Jurkat, Clone E6-1 (cell line): ENCODE measurements around the gene PAN3.
"Not testable (repeated sequence)": the region's sequence is repeated elsewhere in the genome, so short reads cannot be mapped to it uniquely, and the experiment has no call there.

Experiments used
- DNase-seq: peaks from one replicate; pipeline ENCODE4 v3.0.0-alpha.2; 2011; ENCODE audit warnings: low read depth, low spot score
- H3K4me3 ChIP-seq: 2 replicates; pipeline ENCODE4 v1.5.1; 2011; ENCODE audit warnings: mild to moderate bottlenecking, low read length, control low read depth, moderate library complexity

Gene PAN3

DNA sequence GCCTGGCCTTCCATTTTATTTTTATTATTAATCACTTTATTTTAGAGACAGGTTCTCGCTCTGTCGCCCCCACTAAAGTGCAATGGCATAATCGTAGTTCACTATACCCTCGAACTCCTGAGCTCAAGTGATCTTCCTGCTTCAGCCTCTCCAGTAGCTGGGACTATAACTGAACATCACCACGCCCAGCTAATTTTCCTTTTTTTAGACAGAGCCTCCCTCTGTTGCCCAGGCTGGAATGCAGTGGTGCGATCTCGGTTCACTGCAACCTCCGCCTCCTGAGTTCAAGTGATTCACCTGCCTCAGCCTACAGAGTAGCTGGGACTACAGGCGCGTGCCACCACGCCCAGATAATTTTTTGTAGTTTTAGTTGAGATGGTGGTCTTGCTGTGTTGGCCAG lies 6.7 kb upstream of the PAN3 start:
- DNase-seq = no peak
- H3K4me3 ChIP-seq = no peak overlapping the region

DNA sequence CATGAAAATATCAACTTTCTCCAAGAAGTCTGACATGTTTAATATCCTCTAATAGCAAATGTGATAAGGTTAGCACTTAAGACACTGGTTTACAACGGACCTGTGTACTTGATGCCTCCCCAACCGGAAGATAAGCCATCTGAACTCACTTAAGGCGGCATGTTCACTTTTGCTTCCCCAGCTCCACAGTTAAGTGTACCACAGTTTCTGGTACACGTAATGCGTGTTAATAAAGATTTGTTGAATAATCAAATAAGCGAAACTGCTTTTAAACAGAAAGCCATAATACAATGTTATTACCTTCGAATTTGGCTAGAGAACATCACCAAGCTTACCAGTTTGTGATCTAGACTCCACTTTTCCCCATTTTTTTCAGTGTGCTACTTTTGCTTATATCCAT lies 1.4 kb upstream of the PAN3 start:
- H3K4me3 ChIP-seq = peak overlapping the region; percentile 97
- DNase-seq = peak; percentile 44

DNA sequence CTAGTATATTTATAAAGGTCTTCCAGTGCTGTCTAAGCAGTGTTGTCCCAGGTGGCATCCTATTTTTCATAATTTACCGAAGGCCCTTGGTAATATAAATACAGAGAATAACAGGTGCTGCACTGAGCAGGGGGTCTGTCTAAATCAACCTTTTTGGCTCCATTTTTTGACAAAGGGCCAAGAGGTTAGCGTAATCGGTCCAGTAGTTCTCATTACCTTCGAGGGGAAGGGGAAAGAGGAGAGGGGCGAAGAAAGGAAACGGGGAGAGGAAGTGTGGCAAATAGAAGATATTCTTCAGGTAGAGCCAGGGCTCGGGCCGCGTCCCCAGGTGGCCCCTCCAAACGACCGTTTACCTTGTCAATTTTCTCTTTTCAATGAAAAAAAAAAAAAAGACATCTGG lies 749 bp upstream of the PAN3 start:
- H3K4me3 ChIP-seq = peak overlapping the region; percentile 97
- DNase-seq = no peak

DNA sequence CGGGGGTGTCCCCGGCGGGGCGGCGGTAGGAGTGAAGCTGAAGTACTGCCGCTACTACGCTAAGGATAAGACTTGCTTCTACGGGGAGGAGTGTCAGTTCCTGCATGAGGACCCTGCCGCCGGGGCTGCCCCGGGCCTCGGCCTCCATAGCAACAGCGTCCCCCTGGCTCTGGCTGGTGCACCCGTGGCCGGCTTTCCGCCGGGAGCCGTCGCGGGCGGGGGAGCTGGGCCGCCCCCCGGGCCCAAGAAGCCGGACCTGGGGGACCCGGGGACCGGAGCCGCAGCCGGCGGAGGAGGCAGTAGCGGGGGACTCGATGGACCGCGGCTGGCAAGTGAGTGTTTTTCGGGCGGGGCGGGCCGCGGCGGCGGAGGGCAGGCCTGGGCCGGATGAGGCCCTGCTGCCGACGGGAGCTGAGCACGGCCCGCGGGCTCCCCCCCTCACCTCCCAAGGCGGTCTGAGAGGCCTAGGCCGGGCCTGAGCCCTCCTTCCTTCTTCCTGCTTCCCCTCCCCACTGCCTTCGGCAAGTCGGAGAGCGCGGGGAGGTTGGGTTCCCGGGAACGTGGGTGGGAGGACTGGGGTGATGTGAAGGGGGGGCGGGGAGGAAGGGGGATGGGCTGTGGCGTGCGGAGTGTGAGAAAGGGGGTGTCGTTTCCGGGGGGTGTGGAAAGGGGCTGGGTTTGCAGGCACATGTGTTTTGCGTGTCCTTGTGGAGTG lies 568 bp downstream of the PAN3 start:
- peak overlapping the region; percentile 97 for H3K4me3 ChIP-seq
- peak; percentile 95 for DNase-seq

DNA sequence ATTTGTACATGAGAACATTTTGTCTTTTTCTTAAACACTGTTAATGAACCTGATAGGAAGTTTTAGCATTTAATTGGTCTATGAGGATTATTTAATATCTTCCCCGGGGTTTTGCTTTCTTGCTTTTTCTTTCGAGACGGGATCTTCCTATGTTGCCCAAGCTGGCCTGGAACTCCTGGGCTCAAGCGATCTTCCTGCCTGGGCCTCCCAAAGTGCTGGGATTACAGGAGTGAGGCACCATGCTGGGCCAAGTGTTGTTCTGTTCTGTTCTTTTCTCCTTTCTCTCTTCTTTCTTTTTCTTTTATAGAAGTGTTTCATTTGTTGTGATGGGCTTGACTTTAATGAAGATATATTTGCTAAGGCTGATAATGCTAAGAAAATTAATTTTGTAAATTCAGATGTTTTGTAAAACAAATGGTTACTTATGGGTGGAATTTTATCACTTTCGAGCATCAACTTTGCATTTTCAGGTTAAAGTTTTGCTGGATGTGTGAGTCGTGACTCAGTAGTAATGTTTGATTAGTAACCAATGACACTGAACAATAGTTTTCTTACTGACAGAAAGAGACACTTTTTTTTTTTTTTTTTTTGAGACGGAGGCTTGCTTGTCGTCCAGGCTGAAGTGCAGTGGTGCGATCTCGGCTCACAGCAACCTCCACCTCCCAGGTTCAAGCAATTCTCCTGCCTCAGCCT lies 2.2 kb downstream of the PAN3 start:
- peak overlapping the region; percentile 97 for H3K4me3 ChIP-seq
- DNase-seq = no peak

DNA sequence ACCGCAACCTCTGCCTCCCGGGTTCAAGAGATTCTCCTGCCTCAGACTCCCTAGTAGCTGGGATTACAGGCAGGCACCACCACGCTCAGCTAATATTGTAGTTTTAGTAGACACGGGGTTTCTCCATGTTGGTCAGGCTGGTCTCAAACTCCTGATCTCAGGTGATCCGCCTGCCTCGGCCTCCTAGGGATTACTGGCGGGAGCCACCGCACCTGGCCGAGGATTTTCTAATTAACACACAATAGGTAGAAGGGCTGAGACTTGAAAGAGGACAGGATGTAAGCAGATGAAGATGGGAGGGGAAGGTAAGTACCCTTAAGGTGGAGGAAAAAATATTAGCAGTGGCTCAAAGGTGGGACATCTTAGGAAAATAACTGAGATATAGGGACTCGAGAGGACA lies 3.2 kb downstream of the PAN3 start:
- not testable (repeated sequence) for H3K4me3 ChIP-seq, DNase-seq

DNA sequence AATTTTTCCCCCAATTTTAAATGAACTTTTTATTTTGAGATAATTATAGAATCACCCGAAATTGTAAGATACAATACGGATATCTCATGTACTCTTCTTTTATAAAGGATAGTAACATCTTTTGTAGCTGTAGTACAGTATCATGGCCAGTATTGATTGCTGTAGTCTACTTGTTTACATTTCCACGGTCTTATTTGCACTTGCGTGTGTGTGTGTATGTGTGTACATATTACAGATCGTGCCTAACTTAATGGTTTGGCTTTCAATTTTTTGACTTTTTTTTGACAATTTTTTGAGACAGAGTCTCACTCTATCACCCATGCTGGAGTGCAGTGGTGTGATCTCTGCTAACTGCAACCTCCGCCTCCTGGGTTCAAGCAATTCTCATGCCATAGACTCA lies 6.7 kb downstream of the PAN3 start:
- no peak for DNase-seq
- H3K4me3 ChIP-seq = no peak overlapping the region

DNA sequence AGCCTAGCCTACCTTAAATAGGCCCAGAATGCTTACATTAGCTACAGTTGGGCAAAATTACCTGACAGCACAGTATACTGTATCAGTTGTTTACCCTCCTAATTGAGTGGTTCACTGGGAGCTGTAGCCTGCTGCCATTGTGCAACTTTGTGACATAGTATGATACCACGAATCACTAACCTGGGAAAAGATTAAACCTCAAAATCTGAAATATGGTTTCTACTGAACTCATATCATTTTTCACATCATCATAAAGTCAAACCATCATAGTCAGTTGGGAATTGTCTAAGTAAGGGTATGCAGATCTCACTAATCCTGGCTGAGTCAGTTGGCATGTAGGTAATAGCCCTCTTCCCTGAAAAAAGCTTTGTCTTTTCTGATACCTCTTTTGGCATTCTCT lies 9.2 kb downstream of the PAN3 start:
- no peak overlapping the region for H3K4me3 ChIP-seq
- no peak for DNase-seq

DNA sequence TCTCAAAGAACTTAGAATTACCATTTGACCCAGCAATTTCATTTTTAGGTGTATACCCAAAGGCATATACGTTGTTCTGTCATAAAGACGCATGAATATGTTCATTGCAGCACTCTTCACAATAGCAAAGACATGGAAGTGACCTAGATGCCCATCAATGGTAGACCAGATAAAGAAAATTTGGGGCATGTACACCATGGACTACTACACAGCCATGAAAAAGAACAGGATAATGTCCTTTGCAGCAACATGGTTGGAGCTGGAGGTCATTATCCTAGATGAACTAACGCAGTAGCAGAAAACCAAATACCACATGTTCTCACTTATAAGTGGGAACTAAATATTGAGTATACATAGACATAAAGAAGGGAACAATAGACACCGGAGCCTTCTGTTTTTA lies 20.7 kb downstream of the PAN3 start:
- no peak for DNase-seq
- H3K4me3 ChIP-seq = no peak overlapping the region

DNA sequence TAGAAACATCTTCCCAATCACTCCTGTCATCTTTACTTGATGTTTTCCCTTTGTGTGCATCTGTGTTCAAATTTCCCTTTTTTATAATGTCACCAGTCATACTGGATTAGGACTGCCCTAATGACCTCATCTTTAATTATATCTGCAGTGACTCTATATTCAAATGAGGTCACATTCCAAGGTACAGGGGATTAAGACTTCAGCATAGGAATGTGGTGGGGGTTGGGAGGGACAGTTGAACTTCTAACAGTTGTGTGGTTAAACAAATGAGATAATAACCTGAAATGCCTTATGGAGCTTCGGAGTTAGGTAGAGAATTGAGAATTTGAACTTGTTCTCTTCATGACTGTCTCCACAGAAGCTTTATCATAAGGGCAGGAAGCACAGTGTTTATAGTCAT lies 23.0 kb downstream of the PAN3 start:
- DNase-seq = no peak
- H3K4me3 ChIP-seq = no peak overlapping the region

DNA sequence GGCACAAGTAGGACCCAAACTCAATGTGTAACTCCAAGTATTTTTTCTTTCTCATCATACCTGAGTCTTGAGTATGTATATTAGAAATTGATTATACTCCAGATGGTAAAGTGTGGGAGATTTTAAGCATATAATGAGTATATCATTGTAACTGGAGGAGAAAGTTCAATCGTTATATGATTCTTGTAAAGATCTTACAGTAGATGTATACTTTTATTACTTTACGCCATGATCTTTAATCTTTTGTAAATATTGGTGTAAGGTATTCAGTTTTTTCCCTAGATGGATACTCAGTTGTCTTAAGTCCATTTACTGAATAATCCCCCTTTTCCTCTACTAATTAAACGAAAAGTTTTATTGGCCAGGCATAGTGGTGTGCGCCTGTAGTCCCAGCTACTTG lies 25.2 kb downstream of the PAN3 start:
- DNase-seq = no peak
- no peak overlapping the region for H3K4me3 ChIP-seq

DNA sequence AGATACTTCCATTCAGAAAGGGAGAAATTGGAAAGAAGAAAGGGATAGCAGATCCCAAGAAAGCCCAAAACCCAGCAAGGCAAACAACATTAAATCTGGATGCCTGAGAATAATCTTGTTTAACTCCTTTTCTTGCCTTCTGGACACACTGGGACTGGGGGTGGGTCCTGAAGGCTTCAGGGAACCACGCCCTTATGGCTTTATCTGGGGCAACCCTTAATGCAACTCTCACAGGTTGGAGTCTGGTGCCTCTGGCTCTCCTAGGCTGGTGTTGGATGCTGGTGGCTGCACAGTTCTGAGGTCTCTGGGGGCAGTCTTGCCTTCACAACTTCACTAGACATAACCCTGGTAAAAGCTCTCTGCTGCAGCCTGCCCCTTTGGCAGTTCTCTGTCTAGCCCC lies 27.9 kb downstream of the PAN3 start:
- no peak overlapping the region for H3K4me3 ChIP-seq
- DNase-seq = no peak

DNA sequence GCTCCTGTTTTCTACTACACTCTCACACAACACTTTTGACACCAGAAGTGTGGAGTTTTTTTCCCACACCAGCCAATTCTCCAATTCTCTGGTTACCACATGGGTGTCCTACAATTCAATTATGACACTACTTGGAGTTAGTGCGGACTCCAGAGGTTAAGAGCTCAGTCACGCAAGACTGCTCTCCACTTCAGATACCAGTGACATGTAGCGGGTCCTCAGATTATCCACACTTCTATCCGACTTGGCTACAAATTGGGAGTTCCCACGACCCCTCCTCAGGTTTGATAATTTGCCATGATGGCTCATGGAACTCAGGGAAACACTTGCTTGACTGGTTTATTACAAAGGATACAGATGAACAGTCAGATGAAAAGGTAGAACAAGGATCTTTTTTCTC lies 32.9 kb downstream of the PAN3 start:
- no peak for DNase-seq
- no peak overlapping the region for H3K4me3 ChIP-seq

DNA sequence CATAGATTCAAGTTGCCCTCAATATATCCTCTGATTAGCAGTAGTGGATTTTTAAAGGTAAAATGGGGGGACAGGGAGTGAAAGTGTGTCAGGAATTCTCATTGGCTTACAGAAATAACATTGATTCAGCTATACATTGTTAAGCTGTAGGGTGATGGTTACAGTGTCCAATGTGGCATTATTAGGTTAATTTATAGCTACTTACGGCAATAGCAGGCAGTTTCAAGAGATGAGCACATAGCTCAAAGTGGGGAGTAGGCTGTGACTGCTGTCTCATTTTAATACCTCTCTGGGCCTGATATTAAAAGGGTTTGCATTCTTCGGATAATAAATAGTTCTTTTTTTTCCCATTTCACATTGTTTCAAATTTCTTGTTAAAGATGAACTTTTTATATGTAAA lies 34.6 kb downstream of the PAN3 start:
- no peak for DNase-seq
- H3K4me3 ChIP-seq = no peak overlapping the region

DNA sequence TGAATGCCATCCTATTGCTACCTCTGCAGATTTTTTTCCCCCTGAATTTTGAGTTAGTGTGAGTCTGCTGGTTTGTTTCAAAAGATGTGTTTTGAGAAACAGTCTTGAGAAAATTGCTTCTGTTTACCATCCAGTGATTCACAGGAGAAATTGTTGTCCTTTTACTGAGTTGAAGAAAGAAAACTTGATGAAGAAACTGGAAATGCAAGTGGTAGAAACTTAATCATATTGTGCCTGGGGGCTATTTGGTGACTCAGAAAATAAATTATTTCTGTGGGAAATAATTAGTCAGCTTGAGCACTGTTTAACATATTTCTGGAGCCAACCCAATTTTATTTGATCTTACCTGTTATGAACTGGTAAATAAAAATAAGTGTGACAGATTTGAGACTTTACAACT lies 35.4 kb downstream of the PAN3 start:
- H3K4me3 ChIP-seq = no peak overlapping the region
- no peak for DNase-seq

DNA sequence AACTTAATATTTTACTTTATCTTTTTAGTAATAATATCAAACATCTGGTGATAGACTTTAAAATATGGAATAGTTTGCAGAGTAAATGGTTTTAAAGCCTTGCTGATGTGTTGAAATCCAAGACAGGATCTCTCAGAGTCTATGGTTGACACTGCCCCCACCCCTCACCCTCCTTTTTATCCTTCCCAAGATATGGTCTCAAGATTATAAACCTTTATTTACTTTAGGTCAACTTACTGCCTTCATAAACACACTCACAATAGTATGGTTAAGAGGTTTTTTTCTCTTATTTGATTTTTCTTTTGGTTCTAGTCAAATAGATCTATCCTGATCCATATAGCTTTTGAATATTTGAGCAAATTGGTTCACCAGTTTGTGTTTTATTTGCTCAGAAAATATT lies 39.0 kb downstream of the PAN3 start:
- DNase-seq = no peak
- H3K4me3 ChIP-seq = no peak overlapping the region

DNA sequence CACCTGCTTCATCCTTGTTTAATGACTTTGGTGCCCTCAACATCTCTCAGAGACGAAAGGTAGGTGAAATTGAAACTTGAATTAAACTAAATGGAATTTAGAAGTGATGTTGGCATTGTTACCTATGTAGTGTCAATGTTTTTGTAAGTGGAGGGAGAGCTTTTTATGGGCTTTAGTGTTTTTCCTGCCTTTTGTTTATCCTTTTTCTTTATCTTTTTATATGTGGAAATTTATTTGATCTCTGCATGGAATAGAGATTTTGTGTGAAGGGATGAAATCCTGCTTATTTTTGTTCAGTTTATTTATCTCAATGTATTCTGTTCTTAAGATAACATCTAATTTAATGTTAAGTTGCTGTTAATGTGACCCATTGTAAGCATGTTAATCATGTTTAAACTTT lies 39.5 kb downstream of the PAN3 start:
- DNase-seq = no peak
- no peak overlapping the region for H3K4me3 ChIP-seq

DNA sequence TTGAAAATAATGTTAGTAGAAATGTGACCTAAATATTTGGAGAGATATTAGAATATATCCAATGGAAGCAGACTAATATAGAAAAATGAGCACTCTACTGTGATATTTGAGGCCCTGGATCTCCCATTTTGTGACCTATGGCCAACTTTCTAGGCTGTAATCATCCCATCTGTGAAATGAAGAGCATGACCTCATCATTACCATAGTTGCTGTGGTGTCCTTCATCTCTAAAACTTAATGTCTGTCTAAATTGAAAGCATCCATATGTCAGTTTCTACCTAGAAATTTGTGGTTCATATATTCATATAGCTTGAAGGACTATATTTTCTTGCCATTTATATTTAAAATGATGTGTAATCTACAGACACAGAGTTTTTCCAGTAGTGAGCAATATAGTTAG lies 41.6 kb downstream of the PAN3 start:
- no peak for DNase-seq
- H3K4me3 ChIP-seq = no peak overlapping the region

DNA sequence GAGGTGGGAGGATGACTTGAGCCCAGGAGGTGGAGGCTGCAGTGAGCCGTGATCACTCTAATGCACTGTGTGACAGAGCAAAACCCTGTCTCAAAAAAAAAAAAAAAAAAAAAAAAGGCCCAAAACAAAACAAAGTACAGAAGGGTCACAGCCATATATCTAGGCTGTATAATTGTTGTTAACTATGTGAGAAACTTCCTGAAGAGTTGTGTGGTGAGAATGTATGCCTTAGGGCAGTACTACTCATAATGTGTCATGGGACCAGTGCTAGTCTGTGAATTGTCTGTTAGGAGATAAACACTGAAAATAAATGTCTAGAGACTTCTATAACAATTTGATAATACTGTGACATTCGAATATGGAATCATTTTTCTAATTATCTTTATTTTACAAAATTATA lies 43.1 kb downstream of the PAN3 start:
- no peak overlapping the region for H3K4me3 ChIP-seq
- DNase-seq = no peak

DNA sequence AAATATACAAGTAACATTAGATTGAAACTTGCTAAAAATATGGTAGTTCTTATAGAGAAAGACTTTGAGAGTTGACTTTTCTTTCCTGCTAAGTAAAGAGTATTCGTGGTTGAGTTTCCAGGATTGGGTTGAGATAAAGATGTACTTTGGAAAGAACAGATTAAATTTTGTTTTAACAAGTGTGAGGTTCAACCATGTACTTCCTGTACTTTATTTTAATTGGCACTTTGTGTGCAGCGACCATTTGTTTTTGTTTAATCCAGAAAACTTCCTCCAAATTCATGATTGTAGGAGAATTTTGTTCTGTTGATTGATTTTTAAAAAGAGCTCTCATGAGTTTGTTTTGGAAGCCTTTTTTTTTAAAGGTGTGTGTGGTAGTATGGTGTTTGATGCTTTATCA lies 46.9 kb downstream of the PAN3 start:
- no peak for DNase-seq
- H3K4me3 ChIP-seq = no peak overlapping the region

DNA sequence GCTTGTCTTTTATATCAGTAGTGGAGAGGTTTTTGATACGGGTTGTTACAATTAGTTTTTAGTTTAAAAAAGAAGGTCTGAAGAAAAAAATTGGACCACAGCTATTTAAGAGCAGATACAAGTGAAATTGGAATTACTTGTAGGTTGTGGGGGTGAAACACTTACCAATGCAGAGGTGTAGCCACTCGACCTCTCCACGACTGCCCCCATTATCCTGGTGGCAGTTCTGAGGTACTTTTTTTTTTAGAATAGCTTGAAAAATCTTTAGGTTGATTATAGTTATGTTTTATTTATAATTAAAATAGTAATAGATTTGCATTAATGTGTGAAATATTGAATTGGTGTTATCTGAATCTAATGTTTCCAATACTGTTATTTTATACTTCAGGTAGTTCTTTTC lies 60.7 kb downstream of the PAN3 start:
- no peak overlapping the region for H3K4me3 ChIP-seq
- no peak for DNase-seq
